Activated CD8-positive, alpha-beta T cell treated with anti-CD3 and anti-CD28 coated beads for 36 hours (primary cell): ENCODE results near the gene LGR4. TPM values are rescaled to one million over a fixed set of nuclear protein-coding genes. Genes with fewer than 3 reads are reported as not detected.

Source experiments
- ATAC-seq: fragments of 200-7000 bp; cut with Tn5 transposase; one replicate; pipeline ENCODE4 v1.10.0; 2021; ENCODE audit warnings: mild to moderate bottlenecking, moderate library complexity
- CTCF ChIA-PET: fragments of 350-600 bp; sonication (Branson Sonifier 250); formaldehyde crosslinking; loops from one replicate; lab custom pipeline; 2021; ENCODE audit warnings: antibody characterized with exemption; lab: Charles Lee
- POLR2A ChIA-PET: fragments of 350-600 bp; sonication (Branson Sonifier 250); formaldehyde crosslinking; loops from one replicate; lab custom pipeline; 2021; ENCODE audit warnings: antibody characterized with exemption; lab: Charles Lee
- DNase-seq: peaks from one replicate; pipeline ENCODE4 v3.0.0-alpha.2; 2020
- H3K27ac Mint-ChIP-seq: one replicate; pipeline ENCODE4 v1.8.0; 2021; ENCODE audit warnings: mild to moderate bottlenecking, mixed read lengths
- H3K27me3 Mint-ChIP-seq: one replicate; pipeline ENCODE4 v1.8.0; 2021; ENCODE audit warnings: mixed read lengths
- H3K36me3 Mint-ChIP-seq: one replicate; pipeline ENCODE4 v1.8.0; 2021; ENCODE audit warnings: low read depth, mixed read lengths
- H3K4me1 Mint-ChIP-seq: one replicate; pipeline ENCODE4 v1.8.0; 2021; ENCODE audit warnings: low read depth, mixed read lengths
- H3K4me3 Mint-ChIP-seq: one replicate; pipeline ENCODE4 v1.8.0; 2021; ENCODE audit warnings: mild to moderate bottlenecking, moderate library complexity, mixed read lengths
- H3K9me3 Mint-ChIP-seq: one replicate; pipeline ENCODE4 v1.8.0; 2021; ENCODE audit warnings: mixed read lengths
- CTCF ChIP-seq: fragments of 200-600 bp; IDR thresholded peaks from one replicate; pipeline ENCODE4 v1.8.0; 2022; ENCODE audit warnings: antibody characterized with exemption, mild to moderate bottlenecking
- intact Hi-C: fragments of 100-400 bp; cut with micrococcal nuclease; formaldehyde crosslinking; loops from one replicate; pipeline ENCODE4 v1.10.0; 2022
- total RNA-seq, 2 experiments: library from RNA; stranded (reverse); gene quantifications; one replicate each; pipeline ENCODE4 v1.2.3, GENCODE V29; 2021

LGR4 gene
- total RNA-seq, 2 experiments from 2014 or later = 0.09 TPM; not detected in 1

GRCh38 chr11:27514076-27514475, 41.5 kb upstream of the LGR4 start:
- Mint-ChIP-seq H3K27ac (no peak overlapping the region), H3K4me3 (no peak overlapping the region), H3K27me3 (no peaks in the 10 kb centered on the region), H3K9me3 (peaks cover 3% of the 10 kb centered on the region), H3K4me1 (no peaks in the 10 kb centered on the region), H3K36me3 (peaks cover 9% of the 10 kb centered on the region)
- TF ChIP-seq CTCF = no peak
- no peak for ATAC-seq
- ChIA-PET POLR2A (no interaction called here), CTCF (interaction anchor here (4.6 kb wide), 1 partner anchor 15 kb away, joined by 25 read pairs; no protein-coding TSS in a partner anchor)
- DNase-seq = no peak
- intact Hi-C loops = no loop called here

- Mint-ChIP-seq H3K36me3 (peaks cover 10% of the 10 kb centered on the region), H3K9me3 (peaks cover 3% of the 10 kb centered on the region), H3K4me1 (peaks cover 5% of the 10 kb centered on the region), H3K4me3 (no peak overlapping the region), H3K27ac (no peak overlapping the region), H3K27me3 (no peaks in the 10 kb centered on the region)
- no peak for DNase-seq
- ChIA-PET CTCF (interaction anchor here (4.6 kb wide), 1 partner anchor 15 kb away, joined by 25 read pairs; no protein-coding TSS in a partner anchor), POLR2A (no interaction called here)
- no peak for ATAC-seq
- intact Hi-C loops = no loop called here
- TF ChIP-seq CTCF = no peak
Measured at GRCh38 chr11:27513389-27513788, 40.8 kb upstream of the LGR4 start.

- peaks cover 14% of the 10 kb centered on the region for H3K4me1 Mint-ChIP-seq
- H3K4me3 Mint-ChIP-seq = no peak overlapping the region
- no peak overlapping the region for H3K27ac Mint-ChIP-seq
- ChIA-PET POLR2A (no interaction called here), CTCF (interaction anchor here (4.6 kb wide), 1 partner anchor 13 kb away, joined by 25 read pairs; no protein-coding TSS in a partner anchor)
- intact Hi-C loops = no loop called here
- TF ChIP-seq CTCF = no peak
- DNase-seq (no peak), ATAC-seq (no peak)
- H3K27me3 Mint-ChIP-seq = no peaks in the 10 kb centered on the region
- peaks cover 13% of the 10 kb centered on the region for H3K36me3 Mint-ChIP-seq
- H3K9me3 Mint-ChIP-seq = peaks cover 3% of the 10 kb centered on the region
Measured at GRCh38 chr11:27512238-27512637, 39.6 kb upstream of the LGR4 start.

- CTCF ChIA-PET = interaction anchor here (4.6 kb wide), 1 partner anchor 11 kb away, joined by 25 read pairs; no protein-coding TSS in a partner anchor
- Mint-ChIP-seq H3K27me3 (no peaks in the 10 kb centered on the region), H3K36me3 (peaks cover 13% of the 10 kb centered on the region), H3K9me3 (no peaks in the 10 kb centered on the region), H3K4me3 (no peak overlapping the region), H3K27ac (no peak overlapping the region), H3K4me1 (peaks cover 18% of the 10 kb centered on the region)
- intact Hi-C loops = loop anchor here (5.0 kb wide), 1 partner anchor 597 kb away; the partner anchor contains the start of genes KIF18A and METTL15
- TF ChIP-seq CTCF = no peak
- ATAC-seq (no peak), DNase-seq (no peak)
- POLR2A ChIA-PET = no interaction called here
Measured at GRCh38 chr11:27509908-27510307, 37.3 kb upstream of the LGR4 start.

- peaks cover 17% of the 10 kb centered on the region for H3K36me3 Mint-ChIP-seq
- no peaks in the 10 kb centered on the region for H3K27me3 Mint-ChIP-seq
- H3K27ac Mint-ChIP-seq = peak overlapping the region; percentile 100
- intact Hi-C loops = loop anchor here (5.0 kb wide), 1 partner anchor 600 kb away; the partner anchor contains the start of genes KIF18A and METTL15
- peaks cover 29% of the 10 kb centered on the region for H3K4me1 Mint-ChIP-seq
- no peak for ATAC-seq
- H3K4me3 Mint-ChIP-seq = peak overlapping the region; percentile 100
- H3K9me3 Mint-ChIP-seq = no peaks in the 10 kb centered on the region
- POLR2A ChIA-PET = interaction anchor here (1.1 kb wide), 1 partner anchor 11 kb away, joined by 6 read pairs; no protein-coding TSS in a partner anchor
- DNase-seq = no peak
- no peak for TF ChIP-seq CTCF
- CTCF ChIA-PET = no interaction called here
Measured at GRCh38 chr11:27507557-27508322, 35.1 kb upstream of the LGR4 start.
